ENCODE measurements around the gene ZNF708.

DNA sequence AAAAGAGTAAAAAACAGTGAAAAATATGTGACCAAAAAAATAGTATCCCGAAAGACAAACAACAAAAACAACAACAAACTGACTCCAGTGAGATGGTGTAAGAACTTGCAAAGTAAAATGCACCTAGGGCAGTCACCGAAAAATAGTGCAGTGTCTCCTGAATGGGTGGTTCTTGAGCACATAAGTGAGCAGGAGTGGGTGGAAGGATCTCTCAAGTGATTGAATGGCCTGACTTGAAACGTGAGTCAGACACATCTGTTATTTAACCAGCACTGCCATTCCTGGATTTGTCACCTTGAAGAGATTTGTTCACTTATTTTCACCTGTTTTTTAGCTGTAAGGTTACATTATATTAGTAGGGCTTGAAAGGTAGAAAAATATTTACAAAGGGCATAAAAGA lies 33.1 kb upstream of the ZNF708 start:
- TF ChIP-seq, protein P1, sequence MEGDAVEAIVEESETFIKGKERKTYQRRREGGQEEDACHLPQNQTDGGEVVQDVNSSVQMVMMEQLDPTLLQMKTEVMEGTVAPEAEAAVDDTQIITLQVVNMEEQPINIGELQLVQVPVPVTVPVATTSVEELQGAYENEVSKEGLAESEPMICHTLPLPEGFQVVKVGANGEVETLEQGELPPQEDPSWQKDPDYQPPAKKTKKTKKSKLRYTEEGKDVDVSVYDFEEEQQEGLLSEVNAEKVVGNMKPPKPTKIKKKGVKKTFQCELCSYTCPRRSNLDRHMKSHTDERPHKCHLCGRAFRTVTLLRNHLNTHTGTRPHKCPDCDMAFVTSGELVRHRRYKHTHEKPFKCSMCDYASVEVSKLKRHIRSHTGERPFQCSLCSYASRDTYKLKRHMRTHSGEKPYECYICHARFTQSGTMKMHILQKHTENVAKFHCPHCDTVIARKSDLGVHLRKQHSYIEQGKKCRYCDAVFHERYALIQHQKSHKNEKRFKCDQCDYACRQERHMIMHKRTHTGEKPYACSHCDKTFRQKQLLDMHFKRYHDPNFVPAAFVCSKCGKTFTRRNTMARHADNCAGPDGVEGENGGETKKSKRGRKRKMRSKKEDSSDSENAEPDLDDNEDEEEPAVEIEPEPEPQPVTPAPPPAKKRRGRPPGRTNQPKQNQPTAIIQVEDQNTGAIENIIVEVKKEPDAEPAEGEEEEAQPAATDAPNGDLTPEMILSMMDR (IDR thresholded peaks at IDR 0.05; ENCODE audit: low read depth, low read length), result no peak
- TF ChIP-seq EZH2phosphoT487 (IDR thresholded peaks at IDR 0.05; ENCODE audit: low read depth), result no peak
